ENCODE data around the gene ADM. TPM values are rescaled to one million over a fixed set of nuclear protein-coding genes. Genes with fewer than 3 reads are reported as not detected.

Gene ADM
- total RNA-seq, 1 experiment from 2014 or later: 263 TPM

GRCh38 chr11:10322830-10323792, 18.2 kb downstream of the ADM start:
- no peaks in the 10 kb centered on the region for H3K36me3 ChIP-seq (ENCODE audit: control insufficient read depth, insufficient read depth, low read length)
- CTCF ChIA-PET: interaction anchor here (0.5 to 1.3 kb wide), 4 partner anchors 28 to 253 kb away, joined by 3 to 17 read pairs (median 4); no protein-coding TSS in a partner anchor
- TF ChIP-seq, protein P1, sequence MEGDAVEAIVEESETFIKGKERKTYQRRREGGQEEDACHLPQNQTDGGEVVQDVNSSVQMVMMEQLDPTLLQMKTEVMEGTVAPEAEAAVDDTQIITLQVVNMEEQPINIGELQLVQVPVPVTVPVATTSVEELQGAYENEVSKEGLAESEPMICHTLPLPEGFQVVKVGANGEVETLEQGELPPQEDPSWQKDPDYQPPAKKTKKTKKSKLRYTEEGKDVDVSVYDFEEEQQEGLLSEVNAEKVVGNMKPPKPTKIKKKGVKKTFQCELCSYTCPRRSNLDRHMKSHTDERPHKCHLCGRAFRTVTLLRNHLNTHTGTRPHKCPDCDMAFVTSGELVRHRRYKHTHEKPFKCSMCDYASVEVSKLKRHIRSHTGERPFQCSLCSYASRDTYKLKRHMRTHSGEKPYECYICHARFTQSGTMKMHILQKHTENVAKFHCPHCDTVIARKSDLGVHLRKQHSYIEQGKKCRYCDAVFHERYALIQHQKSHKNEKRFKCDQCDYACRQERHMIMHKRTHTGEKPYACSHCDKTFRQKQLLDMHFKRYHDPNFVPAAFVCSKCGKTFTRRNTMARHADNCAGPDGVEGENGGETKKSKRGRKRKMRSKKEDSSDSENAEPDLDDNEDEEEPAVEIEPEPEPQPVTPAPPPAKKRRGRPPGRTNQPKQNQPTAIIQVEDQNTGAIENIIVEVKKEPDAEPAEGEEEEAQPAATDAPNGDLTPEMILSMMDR (IDR thresholded peaks at IDR 0.05): peak; percentile 83
- no peak for TF ChIP-seq SIN3A (IDR thresholded peaks at IDR 0.05; ENCODE audit: borderline replicate concordance, insufficient read depth, low read depth, low read length)
- TF ChIP-seq POLR2AphosphoS5 (IDR thresholded peaks at IDR 0.05; ENCODE audit: low read depth, low read length): peak; percentile 81; the same call in 1 of the 2 replicates
- peak; percentile 50; the same call in 1 of the 2 replicates for TF ChIP-seq TCF7L2 (IDR thresholded peaks at IDR 0.05; ENCODE audit: low read depth, low read length)
- H3K4me1 ChIP-seq (ENCODE audit: control insufficient read depth, insufficient read depth, low read length): peaks cover 83% of the 10 kb centered on the region
- in situ Hi-C loops (cut with HindIII; ENCODE audit: low pct_unique_long_range_greater_than_20kb, low sequenced_read_pairs): loop anchor here (25.0 kb wide), 2 partner anchors 461 to 736 kb away; no protein-coding TSS in a partner anchor
- no peaks in the 10 kb centered on the region for H3K27me3 ChIP-seq (ENCODE audit: control insufficient read depth, insufficient read depth, low read length)
- ATAC-seq (peak; percentile 82), DNase-seq (ENCODE audit: low read depth, low spot score) (peak; percentile 90)
- POLR2A ChIA-PET: interaction anchor here (0.5 to 0.8 kb wide), 3 partner anchors 8 to 18 kb away, joined by 3 to 11 read pairs (median 8); partner anchors contain the start of gene ADM
- intact Hi-C loops (cut with micrococcal nuclease; ENCODE audit: unreplicated experiment): loop anchor here (5.0 to 10.0 kb wide), 3 partner anchors 414 to 708 kb away; no protein-coding TSS in a partner anchor
- no peaks in the 10 kb centered on the region for H3K9me3 ChIP-seq (ENCODE audit: control insufficient read depth, insufficient read depth, low read depth, low read length)
- peak overlapping the region in 1 of 2 experiments; percentile 36; a peak in 2 of 4 replicates for H3K4me3 ChIP-seq (ENCODE audit: low read depth in 2 of 2, low read length in 2 of 2)
- no TSS peak for BruUV-seq (replicated peaks)
- peak overlapping the region; percentile 90 for H3K27ac ChIP-seq (ENCODE audit: low read length)

- Histone ChIP-seq H3K4me3 (ENCODE audit: low read depth in 2 of 2, low read length in 2 of 2) (no peak overlapping the region), H3K4me1 (ENCODE audit: control insufficient read depth, insufficient read depth, low read length) (peaks cover 82% of the 10 kb centered on the region), H3K27ac (ENCODE audit: low read length) (peak overlapping the region; percentile 90), H3K36me3 (ENCODE audit: control insufficient read depth, insufficient read depth, low read length) (no peaks in the 10 kb centered on the region), H3K27me3 (ENCODE audit: control insufficient read depth, insufficient read depth, low read length) (no peaks in the 10 kb centered on the region), H3K9me3 (ENCODE audit: control insufficient read depth, insufficient read depth, low read depth, low read length) (no peaks in the 10 kb centered on the region)
- DNase-seq (ENCODE audit: low read depth, low spot score) (no peak), ATAC-seq (peak; percentile 35; the same call in 1 of the 2 replicates)
- TF ChIP-seq TCF7L2 (IDR thresholded peaks at IDR 0.05; ENCODE audit: low read depth, low read length): no peak
- no peak for TF ChIP-seq SIN3A (IDR thresholded peaks at IDR 0.05; ENCODE audit: borderline replicate concordance, insufficient read depth, low read depth, low read length)
- TF ChIP-seq, protein P1 (IDR thresholded peaks at IDR 0.05): no peak
- TF ChIP-seq POLR2AphosphoS5 (IDR thresholded peaks at IDR 0.05; ENCODE audit: low read depth, low read length): no peak
- TF ChIP-seq, protein P2, sequence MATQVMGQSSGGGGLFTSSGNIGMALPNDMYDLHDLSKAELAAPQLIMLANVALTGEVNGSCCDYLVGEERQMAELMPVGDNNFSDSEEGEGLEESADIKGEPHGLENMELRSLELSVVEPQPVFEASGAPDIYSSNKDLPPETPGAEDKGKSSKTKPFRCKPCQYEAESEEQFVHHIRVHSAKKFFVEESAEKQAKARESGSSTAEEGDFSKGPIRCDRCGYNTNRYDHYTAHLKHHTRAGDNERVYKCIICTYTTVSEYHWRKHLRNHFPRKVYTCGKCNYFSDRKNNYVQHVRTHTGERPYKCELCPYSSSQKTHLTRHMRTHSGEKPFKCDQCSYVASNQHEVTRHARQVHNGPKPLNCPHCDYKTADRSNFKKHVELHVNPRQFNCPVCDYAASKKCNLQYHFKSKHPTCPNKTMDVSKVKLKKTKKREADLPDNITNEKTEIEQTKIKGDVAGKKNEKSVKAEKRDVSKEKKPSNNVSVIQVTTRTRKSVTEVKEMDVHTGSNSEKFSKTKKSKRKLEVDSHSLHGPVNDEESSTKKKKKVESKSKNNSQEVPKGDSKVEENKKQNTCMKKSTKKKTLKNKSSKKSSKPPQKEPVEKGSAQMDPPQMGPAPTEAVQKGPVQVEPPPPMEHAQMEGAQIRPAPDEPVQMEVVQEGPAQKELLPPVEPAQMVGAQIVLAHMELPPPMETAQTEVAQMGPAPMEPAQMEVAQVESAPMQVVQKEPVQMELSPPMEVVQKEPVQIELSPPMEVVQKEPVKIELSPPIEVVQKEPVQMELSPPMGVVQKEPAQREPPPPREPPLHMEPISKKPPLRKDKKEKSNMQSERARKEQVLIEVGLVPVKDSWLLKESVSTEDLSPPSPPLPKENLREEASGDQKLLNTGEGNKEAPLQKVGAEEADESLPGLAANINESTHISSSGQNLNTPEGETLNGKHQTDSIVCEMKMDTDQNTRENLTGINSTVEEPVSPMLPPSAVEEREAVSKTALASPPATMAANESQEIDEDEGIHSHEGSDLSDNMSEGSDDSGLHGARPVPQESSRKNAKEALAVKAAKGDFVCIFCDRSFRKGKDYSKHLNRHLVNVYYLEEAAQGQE (IDR thresholded peaks at IDR 0.05; ENCODE audit: insufficient read depth in 1 of 2, low read depth in 2 of 2, low read length in 1 of 2): no peak
- BruUV-seq (replicated peaks): no TSS peak
- in situ Hi-C loops (cut with HindIII; ENCODE audit: low pct_unique_long_range_greater_than_20kb, low sequenced_read_pairs): loop anchor here (25.0 kb wide), 2 partner anchors 461 to 736 kb away; no protein-coding TSS in a partner anchor
- CTCF ChIA-PET: interaction anchor here (0.5 to 1.3 kb wide), 4 partner anchors 29 to 252 kb away, joined by 3 to 17 read pairs (median 4); no protein-coding TSS in a partner anchor
- intact Hi-C loops (cut with micrococcal nuclease; ENCODE audit: unreplicated experiment): loop anchor here (5.0 to 10.0 kb wide), 3 partner anchors 414 to 709 kb away; no protein-coding TSS in a partner anchor
- POLR2A ChIA-PET: interaction anchor here (0.6 to 0.8 kb wide), 2 partner anchors 9 to 19 kb away, joined by 3 to 11 read pairs; partner anchors contain the start of gene ADM
Measured at GRCh38 chr11:10323793-10324170, 18.9 kb downstream of the ADM start.

Data from Panc1 (cell line).